Activated naive CD8-positive, alpha-beta T cell treated with anti-CD3 and anti-CD28 coated beads, Interleukin-2, amount 10 ng/mL, durations not matched to agents 7 days and 5 days (primary cell): Measurements from ENCODE around the gene ZFP64. TPM values are rescaled to one million over a fixed set of nuclear protein-coding genes. Genes with fewer than 3 reads are reported as not detected.
"Not testable (repeated sequence)": the region's sequence is repeated elsewhere in the genome, so short reads cannot be mapped to it uniquely, and the experiment has no call there.

Source experiments
- ATAC-seq: fragments of 150-1000 bp; cut with Tn5 transposase; one replicate; pipeline ENCODE4 v1.10.0; 2021; ENCODE audit warnings: low read depth, moderate library complexity
- POLR2A ChIA-PET: fragments of 350-600 bp; sonication (Branson Sonifier 250); formaldehyde crosslinking; loops from one replicate; lab custom pipeline; 2021; ENCODE audit warnings: antibody characterized with exemption; lab: Charles Lee
- DNase-seq: peaks from one replicate; pipeline ENCODE4 v3.0.0; 2021
- H3K27ac Mint-ChIP-seq: one replicate; pipeline ENCODE4 v1.8.0; 2022; ENCODE audit warnings: mild to moderate bottlenecking, mixed read lengths
- H3K27me3 Mint-ChIP-seq: one replicate; pipeline ENCODE4 v1.8.0; 2022; ENCODE audit warnings: mild to moderate bottlenecking, moderate library complexity, mixed read lengths
- H3K36me3 Mint-ChIP-seq: one replicate; pipeline ENCODE4 v1.8.0; 2021; ENCODE audit warnings: mild to moderate bottlenecking, mixed read lengths
- H3K4me1 Mint-ChIP-seq: one replicate; pipeline ENCODE4 v1.8.0; 2021; ENCODE audit warnings: mixed read lengths
- H3K4me3 Mint-ChIP-seq: one replicate; pipeline ENCODE4 v1.8.0; 2022; ENCODE audit warnings: mild to moderate bottlenecking, moderate library complexity, mixed read lengths
- H3K9me3 Mint-ChIP-seq: one replicate; pipeline ENCODE4 v1.8.0; 2021; ENCODE audit warnings: mixed read lengths
- total RNA-seq, 2 experiments: library from RNA; stranded (reverse); gene quantifications; one replicate each; pipeline ENCODE4 v1.2.3, GENCODE V29; 2021

Gene ZFP64
- total RNA-seq, 2 experiments from 2014 or later = 12.2 to 13.7 TPM

- no peak for ATAC-seq
- POLR2A ChIA-PET = no interaction called here
- H3K27ac Mint-ChIP-seq = no peak overlapping the region
- H3K27me3 Mint-ChIP-seq = no peaks in the 10 kb centered on the region
- H3K4me1 Mint-ChIP-seq = peaks cover 4% of the 10 kb centered on the region
- peaks cover 18% of the 10 kb centered on the region for H3K36me3 Mint-ChIP-seq
- no peaks in the 10 kb centered on the region for H3K9me3 Mint-ChIP-seq
- no peak for DNase-seq
- H3K4me3 Mint-ChIP-seq = no peak overlapping the region
These were observed 25.4 kb downstream of the ZFP64 start for GRCh38 chr20:52166150-52166549.

- POLR2A ChIA-PET = no interaction called here
- no peak overlapping the region for H3K27ac Mint-ChIP-seq
- H3K27me3 Mint-ChIP-seq = no peaks in the 10 kb centered on the region
- peaks cover 8% of the 10 kb centered on the region for H3K9me3 Mint-ChIP-seq
- H3K4me1 Mint-ChIP-seq = no peaks in the 10 kb centered on the region
- H3K4me3 Mint-ChIP-seq = no peak overlapping the region
- peaks cover 43% of the 10 kb centered on the region for H3K36me3 Mint-ChIP-seq
- DNase-seq (no peak), ATAC-seq (no peak)
These were observed 30.9 kb downstream of the ZFP64 start for GRCh38 chr20:52160621-52161204.

DNA sequence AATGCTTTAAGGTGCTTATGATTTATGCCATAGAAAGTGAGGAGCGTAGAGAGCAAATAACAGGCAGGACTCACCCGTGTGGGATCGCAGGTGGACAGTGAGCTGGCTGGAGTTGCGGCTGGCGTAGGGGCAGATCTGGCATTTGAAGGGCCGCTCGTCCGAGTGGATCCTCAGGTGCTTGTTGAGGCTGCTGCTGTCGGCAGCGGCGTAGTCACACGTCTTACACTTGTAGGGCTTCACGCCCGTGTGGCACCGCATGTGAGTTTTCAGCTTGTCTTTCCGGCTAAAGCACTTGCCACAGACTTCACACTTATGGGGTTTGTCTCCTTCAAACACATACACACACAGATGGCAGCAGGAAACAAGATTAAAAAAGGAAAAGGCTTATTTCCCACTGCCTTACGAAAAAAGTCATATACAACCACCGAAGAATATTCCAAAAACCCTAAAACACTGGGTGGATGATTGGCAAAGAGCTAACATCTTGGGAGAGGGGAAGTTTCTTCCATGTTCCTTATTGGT is 31.5 kb downstream of the ZFP64 start:
- no peak for ATAC-seq
- H3K9me3 Mint-ChIP-seq = peaks cover 8% of the 10 kb centered on the region
- H3K36me3 Mint-ChIP-seq = peaks cover 41% of the 10 kb centered on the region
- H3K27ac Mint-ChIP-seq = no peak overlapping the region
- no peaks in the 10 kb centered on the region for H3K4me1 Mint-ChIP-seq
- H3K4me3 Mint-ChIP-seq = no peak overlapping the region
- DNase-seq = no peak
- POLR2A ChIA-PET = no interaction called here
- H3K27me3 Mint-ChIP-seq = no peaks in the 10 kb centered on the region

GRCh38 chr20:52154575-52154974 is 37.0 kb downstream of the ZFP64 start:
- Mint-ChIP-seq H3K27me3 (no peaks in the 10 kb centered on the region), H3K36me3 (peaks cover 27% of the 10 kb centered on the region), H3K4me3 (no peak overlapping the region), H3K27ac (no peak overlapping the region), H3K4me1 (no peaks in the 10 kb centered on the region), H3K9me3 (peaks cover 8% of the 10 kb centered on the region)
- DNase-seq (no peak), ATAC-seq (no peak)
- POLR2A ChIA-PET = no interaction called here

GRCh38 chr20:52153896-52154295 is 37.7 kb downstream of the ZFP64 start:
- no peak overlapping the region for H3K27ac Mint-ChIP-seq
- H3K4me1 Mint-ChIP-seq = no peaks in the 10 kb centered on the region
- no peak overlapping the region for H3K4me3 Mint-ChIP-seq
- no peaks in the 10 kb centered on the region for H3K27me3 Mint-ChIP-seq
- H3K9me3 Mint-ChIP-seq = peaks cover 8% of the 10 kb centered on the region
- ATAC-seq (no peak), DNase-seq (no peak)
- POLR2A ChIA-PET = no interaction called here
- H3K36me3 Mint-ChIP-seq = peaks cover 25% of the 10 kb centered on the region

DNA sequence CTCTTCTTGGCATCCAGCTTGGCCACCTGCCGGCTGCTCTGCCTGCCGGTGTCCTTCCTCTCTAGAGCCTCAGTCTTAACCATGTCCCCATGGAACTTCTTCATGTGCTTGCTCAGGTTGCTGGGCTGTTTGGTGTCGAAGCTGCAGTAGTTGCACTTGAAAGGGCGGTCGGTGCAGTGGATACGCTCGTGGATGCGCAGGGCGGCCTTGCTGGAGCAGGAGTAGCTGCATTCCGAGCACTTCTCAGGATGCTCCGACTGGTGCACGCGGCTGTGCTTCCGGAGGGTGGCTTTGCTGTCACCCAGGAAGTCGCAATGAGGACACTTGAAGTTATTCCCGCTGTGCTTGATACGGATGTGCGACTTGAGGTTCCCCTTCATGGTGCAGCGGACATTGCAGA is 38.7 kb downstream of the ZFP64 start:
- ATAC-seq (no peak), DNase-seq (no peak)
- H3K36me3 Mint-ChIP-seq = peaks cover 15% of the 10 kb centered on the region
- no peak overlapping the region for H3K27ac Mint-ChIP-seq
- H3K4me1 Mint-ChIP-seq = no peaks in the 10 kb centered on the region
- POLR2A ChIA-PET = no interaction called here
- no peak overlapping the region for H3K4me3 Mint-ChIP-seq
- peaks cover 2% of the 10 kb centered on the region for H3K9me3 Mint-ChIP-seq
- H3K27me3 Mint-ChIP-seq = no peaks in the 10 kb centered on the region

DNA sequence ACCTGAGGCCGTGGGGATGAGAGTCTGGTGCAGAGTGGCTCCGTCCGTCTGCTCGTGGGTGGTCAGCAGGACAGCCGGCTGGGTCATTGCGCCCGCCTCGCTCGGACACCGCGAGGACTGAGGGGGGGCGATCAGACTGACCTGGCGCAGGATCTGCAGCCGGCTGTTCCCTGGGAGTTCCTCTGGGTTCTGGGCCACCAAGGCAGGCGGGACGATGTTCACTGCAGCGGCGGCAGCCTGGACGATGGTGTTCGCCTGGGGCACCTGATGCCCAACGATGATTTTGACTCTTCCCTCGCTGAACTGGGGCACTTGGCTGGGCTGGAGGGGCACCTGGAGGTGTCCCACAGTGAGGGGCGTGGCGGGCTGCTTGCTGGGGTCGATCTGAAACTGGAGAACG is 39.2 kb downstream of the ZFP64 start:
- H3K36me3 Mint-ChIP-seq = peaks cover 13% of the 10 kb centered on the region
- no peak overlapping the region for H3K27ac Mint-ChIP-seq
- ATAC-seq = no peak
- DNase-seq = no peak
- no peak overlapping the region for H3K4me3 Mint-ChIP-seq
- H3K27me3 Mint-ChIP-seq = no peaks in the 10 kb centered on the region
- H3K9me3 Mint-ChIP-seq = no peaks in the 10 kb centered on the region
- POLR2A ChIA-PET = no interaction called here
- no peaks in the 10 kb centered on the region for H3K4me1 Mint-ChIP-seq

GRCh38 chr20:52150440-52151258 is 40.9 kb downstream of the ZFP64 start:
- Mint-ChIP-seq H3K4me3 (no peak overlapping the region), H3K27me3 (no peaks in the 10 kb centered on the region), H3K4me1 (no peaks in the 10 kb centered on the region), H3K36me3 (peaks cover 3% of the 10 kb centered on the region), H3K9me3 (no peaks in the 10 kb centered on the region), H3K27ac (no peak overlapping the region)
- ATAC-seq (no peak), DNase-seq (no peak)
- POLR2A ChIA-PET = no interaction called here

GRCh38 chr20:52145587-52145986 is 46.0 kb downstream of the ZFP64 start:
- ATAC-seq (no peak), DNase-seq (no peak)
- no peaks in the 10 kb centered on the region for H3K27me3 Mint-ChIP-seq
- no peak overlapping the region for H3K4me3 Mint-ChIP-seq
- POLR2A ChIA-PET = no interaction called here
- no peaks in the 10 kb centered on the region for H3K4me1 Mint-ChIP-seq
- no peak overlapping the region for H3K27ac Mint-ChIP-seq
- no peaks in the 10 kb centered on the region for H3K36me3 Mint-ChIP-seq
- no peaks in the 10 kb centered on the region for H3K9me3 Mint-ChIP-seq

DNA sequence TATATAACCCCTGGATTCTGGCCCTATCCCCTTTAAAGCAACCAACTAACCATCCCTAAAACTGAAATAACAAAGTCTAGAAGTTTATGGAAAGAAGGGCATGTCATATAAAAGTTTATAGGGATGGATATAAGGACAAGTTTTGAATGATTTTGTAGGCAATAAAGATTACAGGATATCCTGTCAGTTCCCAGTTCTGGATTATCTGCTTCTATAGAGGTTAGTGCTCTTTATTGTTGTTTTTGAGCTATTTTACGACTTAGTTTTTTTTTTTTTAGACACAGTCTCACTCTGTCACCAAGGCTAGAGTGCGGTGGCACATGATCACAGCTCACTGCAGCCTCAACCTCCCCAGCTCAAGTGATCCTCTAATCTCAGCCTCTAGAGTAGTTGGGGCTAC is 48.3 kb downstream of the ZFP64 start:
- H3K9me3 Mint-ChIP-seq = no peaks in the 10 kb centered on the region
- H3K27ac Mint-ChIP-seq = no peak overlapping the region
- H3K4me3 Mint-ChIP-seq = no peak overlapping the region
- H3K27me3 Mint-ChIP-seq = no peaks in the 10 kb centered on the region
- DNase-seq (no peak), ATAC-seq (no peak)
- POLR2A ChIA-PET = no interaction called here
- no peaks in the 10 kb centered on the region for H3K36me3 Mint-ChIP-seq
- H3K4me1 Mint-ChIP-seq = no peaks in the 10 kb centered on the region

- Mint-ChIP-seq H3K4me3 (no peak overlapping the region), H3K36me3 (no peaks in the 10 kb centered on the region), H3K27ac (no peak overlapping the region), H3K9me3 (no peaks in the 10 kb centered on the region), H3K4me1 (no peaks in the 10 kb centered on the region), H3K27me3 (no peaks in the 10 kb centered on the region)
- POLR2A ChIA-PET = no interaction called here
- DNase-seq = no peak
- no peak for ATAC-seq
These were observed 48.8 kb downstream of the ZFP64 start for GRCh38 chr20:52142757-52143156.

- POLR2A ChIA-PET = no interaction called here
- no peaks in the 10 kb centered on the region for H3K9me3 Mint-ChIP-seq
- H3K27ac Mint-ChIP-seq = no peak overlapping the region
- H3K4me3 Mint-ChIP-seq = no peak overlapping the region
- no peaks in the 10 kb centered on the region for H3K36me3 Mint-ChIP-seq
- H3K4me1 Mint-ChIP-seq = no peaks in the 10 kb centered on the region
- ATAC-seq (no peak), DNase-seq (no peak)
- H3K27me3 Mint-ChIP-seq = no peaks in the 10 kb centered on the region
These were observed 51.6 kb downstream of the ZFP64 start for GRCh38 chr20:52139986-52140385.

DNA sequence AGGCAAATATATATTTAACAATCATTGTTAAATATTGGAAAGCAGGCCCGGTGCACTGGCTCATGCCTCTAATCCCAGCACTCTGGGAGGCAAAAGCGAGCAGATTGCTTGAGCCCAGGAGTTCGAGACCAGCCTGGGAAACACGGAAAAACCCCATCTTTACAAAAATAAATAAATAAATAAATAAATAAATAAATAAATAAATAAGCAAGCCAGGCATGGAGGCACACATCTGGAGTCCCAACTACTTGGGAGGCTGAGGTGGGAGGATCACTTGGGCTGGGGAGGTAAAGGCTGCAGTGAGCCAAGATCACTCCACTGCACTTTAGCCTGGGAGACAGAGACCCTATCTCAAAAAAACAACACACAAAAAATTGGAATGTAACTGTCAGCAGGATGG is 53.7 kb downstream of the ZFP64 start:
- Mint-ChIP-seq H3K36me3 (no peaks in the 10 kb centered on the region), H3K27me3 (no peaks in the 10 kb centered on the region), H3K27ac (no peak overlapping the region), H3K9me3 (no peaks in the 10 kb centered on the region), H3K4me3 (no peak overlapping the region), H3K4me1 (no peaks in the 10 kb centered on the region)
- DNase-seq (no peak), ATAC-seq (no peak)
- POLR2A ChIA-PET = no interaction called here

DNA sequence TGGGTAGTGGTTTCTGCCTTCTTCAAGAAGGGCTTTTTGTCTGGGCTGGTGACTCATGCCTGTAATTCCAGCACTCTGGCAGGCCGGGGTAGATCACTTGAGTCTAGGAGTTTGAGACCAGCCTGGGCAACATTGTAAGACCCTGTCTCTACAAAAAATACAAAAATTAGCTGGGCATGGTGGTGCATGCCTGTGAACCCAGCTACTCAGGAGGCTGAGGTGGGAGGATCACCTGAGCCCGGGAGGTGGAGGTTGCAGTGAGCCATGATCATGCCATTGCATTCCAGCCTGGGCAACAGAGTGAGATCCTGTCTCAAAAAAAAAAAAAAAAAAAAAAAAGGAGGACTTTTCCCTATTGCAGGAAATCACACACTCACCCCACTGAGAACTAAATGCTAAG is 57.9 kb downstream of the ZFP64 start:
- H3K4me1 Mint-ChIP-seq, H3K36me3 Mint-ChIP-seq, DNase-seq, H3K27me3 Mint-ChIP-seq, H3K27ac Mint-ChIP-seq, ATAC-seq, H3K9me3 Mint-ChIP-seq, H3K4me3 Mint-ChIP-seq: not testable (repeated sequence)
- POLR2A ChIA-PET = interaction anchor here (0.5 kb wide), 1 partner anchor 47 kb away, joined by 3 read pairs; no protein-coding TSS in a partner anchor
